GM12878 (cell line): Measurements from ENCODE around the gene NEK3. TPM values are rescaled to one million over a fixed set of nuclear protein-coding genes. Genes with fewer than 3 reads are reported as not detected.
"Not testable (repeated sequence)": the region's sequence is repeated elsewhere in the genome, so short reads cannot be mapped to it uniquely, and the experiment has no call there.

Experiments used
- ATAC-seq: fragments of 200-7000 bp; cut with Tn5 transposase; 3 replicates; pipeline ENCODE4 v1.9.1; 2020; ENCODE audit warnings: mild to moderate bottlenecking, moderate library complexity
- BruUV-seq: library from RNA; stranded (reverse); fragments of 400-500 nt; replicated peaks from 2 replicates; lab custom pipeline; 2021; lab: Mats Ljungman, UMichigan
- CTCF ChIA-PET: fragments of 300-600 bp; sonication (Branson Sonifier 250); formaldehyde crosslinking; extraction: SDS; loops from one replicate; lab custom pipeline; 2021; ENCODE audit warnings: inconsistent platforms; lab: Yijun Ruan, JAX
- POLR2A ChIA-PET: fragments of 350-600 bp; formaldehyde crosslinking; extraction: SDS; loops from one replicate; lab custom pipeline; 2021; ENCODE audit warnings: inconsistent platforms; lab: Charles Lee
- RAD21 ChIA-PET: fragments of 300-600 bp; sonication (Branson Sonifier 250); formaldehyde crosslinking; loops from one replicate; lab custom pipeline; 2023; ENCODE audit warnings: antibody characterized with exemption; ENCODE audit not compliant: unreplicated experiment; lab: Charles Lee
- SMC1A ChIA-PET: fragments of 300-600 bp; sonication (Branson Sonifier 250); formaldehyde crosslinking; loops from one replicate; lab custom pipeline; 2023; ENCODE audit not compliant: unreplicated experiment, uncharacterized antibody; lab: Charles Lee
- DNase-seq: peaks from one replicate; pipeline ENCODE4 v3.0.0-alpha.2; 2011; ENCODE audit warnings: low read depth, low spot score
- FAIRE-seq: peaks from 3 replicates; lab custom pipeline; 2011; peaks lifted over from hg19 to GRCh38; lab: Jason Lieb, UNC
- H2AFZ ChIP-seq: 2 replicates; pipeline ENCODE4 v1.6.0; 2011; ENCODE audit warnings: low read depth, low read length, control low read depth; ENCODE audit not compliant: control insufficient read depth
- H3K27ac ChIP-seq: 2 replicates; pipeline ENCODE4 v1.5.1; 2011; ENCODE audit warnings: control low read depth; ENCODE audit not compliant: control insufficient read depth, insufficient read depth
- H3K27me3 ChIP-seq, 2 experiments: replicated peaks in 1 of 2; 2 replicates each; pipeline versions ENCODE4 v1.6.0 to v1.6.1; 2011; ENCODE audit warnings: low read length in 1 of 2; ENCODE audit not compliant: control insufficient read depth in 2 of 2, insufficient read depth in 2 of 2
- H3K36me3 ChIP-seq, 2 experiments: 2 replicates each; pipeline ENCODE4 v1.5.1; 2011; ENCODE audit warnings: low read length in 1 of 2; ENCODE audit not compliant: control insufficient read depth in 2 of 2, insufficient read depth in 2 of 2
- H3K4me1 ChIP-seq: 2 replicates; pipeline ENCODE4 v1.6.1; 2011; ENCODE audit warnings: mild to moderate bottlenecking, low read length, moderate library complexity, mixed read lengths; ENCODE audit not compliant: control insufficient read depth, insufficient read depth
- H3K4me2 ChIP-seq: 2 replicates; pipeline ENCODE4 v1.6.0; 2011; ENCODE audit warnings: control low read depth; ENCODE audit not compliant: control insufficient read depth, insufficient read depth
- H3K4me3 ChIP-seq: fragments of 200-600 bp; sonication (generic); 2 replicates; pipeline ENCODE4 v1.5.1; 2016
- H3K79me2 ChIP-seq: 2 replicates; pipeline ENCODE4 v1.6.0; 2011; ENCODE audit warnings: low read length; ENCODE audit not compliant: control insufficient read depth, insufficient read depth
- H3K9ac ChIP-seq: 2 replicates; pipeline ENCODE4 v1.8.0; 2011; ENCODE audit warnings: low read length, control low read depth, mixed read lengths; ENCODE audit not compliant: control insufficient read depth, insufficient read depth
- H3K9me3 ChIP-seq: replicated peaks from 3 replicates; pipeline ENCODE4 v1.5.1; 2011; ENCODE audit warnings: mild to moderate bottlenecking, low read length; ENCODE audit not compliant: control insufficient read depth, insufficient read depth
- H4K20me1 ChIP-seq: 2 replicates; pipeline ENCODE4 v1.6.0; 2011; ENCODE audit not compliant: control insufficient read depth, insufficient read depth
- ATF2 ChIP-seq: IDR thresholded peaks from 2 replicates; pipeline ENCODE4 v1.6.1; 2012; ENCODE audit warnings: low read length, inconsistent platforms
- EZH2 ChIP-seq: IDR thresholded peaks from 2 replicates; pipeline ENCODE4 v1.6.1; 2012; ENCODE audit warnings: low read depth, mild to moderate bottlenecking, control low read depth, inconsistent platforms, low read length, borderline replicate concordance; ENCODE audit not compliant: control insufficient read depth
- IRF5 ChIP-seq: fragments of 450-650 bp; IDR thresholded peaks from 2 replicates; pipeline ENCODE4 v1.6.1; 2017; ENCODE audit warnings: borderline replicate concordance
- NFXL1 ChIP-seq: fragments of 450-650 bp; IDR thresholded peaks from 2 replicates; pipeline ENCODE4 v1.6.1; 2017; ENCODE audit warnings: antibody characterized with exemption, mild to moderate bottlenecking, borderline replicate concordance
- SMAD5 ChIP-seq: IDR thresholded peaks from 2 replicates; pipeline ENCODE4 v1.6.1; 2016; ENCODE audit warnings: antibody characterized with exemption, low read depth
- WGBS: methylation state at CpG from one replicate; pipeline ENCODE4 v1.1.6; 2016; ENCODE audit warnings: low lambda C conversion rate; ENCODE audit not compliant: insufficient replicate concordance, insufficient coverage; ENCODE audit errors: missing lambda C conversion rate; 5-methylcytosine and 5-hydroxymethylcytosine counted together
- in situ Hi-C: fragments of 300-500 bp; cut with MboI; formaldehyde crosslinking; loops from 9 replicates; pipeline ENCODE4 v1.14.3; 2018; ENCODE audit warnings: mixed read lengths
- intact Hi-C: fragments of 100-400 bp; cut with micrococcal nuclease; formaldehyde crosslinking; loops from one replicate; pipeline ENCODE4 v1.14.2; 2022; ENCODE audit not compliant: unreplicated experiment
- polyA plus RNA-seq, 11 experiments: library from polyadenylated mRNA; depleted of rRNA in 4 of 11; unstranded in 6 of 11; stranded (reverse) in 5 of 11; fragments of >200 nt; fragmentation: Nextera tagmentation in 4 of 11; fragmentation: Illumina TruSeq in 1 of 11; extraction: Ambion mirVana in 4 of 11; extraction: Trizol in 1 of 11; gene quantifications; 1 replicate in 1 of 11; 2 replicates in 10 of 11; pipeline versions ENCODE4 v1.2.1 to v1.2.3, GENCODE V29; 2011 to 2016; ENCODE audit warnings: inconsistent platforms in 2 of 11, missing spikeins in 2 of 11, low read depth in 1 of 11
- total RNA-seq, 4 experiments: library from RNA; depleted of rRNA in 3 of 4; stranded (reverse); fragments of >200 nt in 3 of 4; fragmentation: Illumina TruSeq in 1 of 4; extraction: Trizol in 1 of 4; gene quantifications; 2 replicates each; pipeline versions ENCODE4 v1.2.1 to v1.2.3, GENCODE V29; 2013 to 2021

Gene NEK3
- total and polyA plus RNA-seq, 10 of the 15 experiments (the other 5 are each of a cell fraction or from before 2014, with no cell fraction given): 2.9 to 9.3 (median 5.9) TPM

DNA sequence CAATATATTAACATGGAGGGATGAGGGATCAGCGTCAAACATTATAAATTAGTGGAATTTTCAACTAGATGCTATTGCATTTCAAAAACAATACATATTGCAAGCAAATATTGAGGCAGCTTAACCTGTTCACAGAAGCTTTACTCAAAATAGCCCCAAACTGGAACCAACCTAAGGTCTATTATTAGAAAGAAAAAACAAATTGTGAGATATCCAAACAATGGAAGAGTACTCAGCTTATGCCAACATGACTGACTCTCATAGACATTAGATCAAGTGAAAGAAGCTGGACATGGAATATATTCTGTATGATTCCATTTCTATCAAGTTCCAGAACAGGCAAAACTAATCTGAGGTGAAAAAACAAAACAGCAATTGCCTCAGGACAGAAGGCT is 27.6 kb upstream of the NEK3 start (continued):
- TF ChIP-seq IRF5 (no peak), EZH2 (no peak), SMAD5 (no peak), ATF2 (no peak), NFXL1 (no peak)
- TF ChIP-seq, all 136 proteins: peak for 0

DNA sequence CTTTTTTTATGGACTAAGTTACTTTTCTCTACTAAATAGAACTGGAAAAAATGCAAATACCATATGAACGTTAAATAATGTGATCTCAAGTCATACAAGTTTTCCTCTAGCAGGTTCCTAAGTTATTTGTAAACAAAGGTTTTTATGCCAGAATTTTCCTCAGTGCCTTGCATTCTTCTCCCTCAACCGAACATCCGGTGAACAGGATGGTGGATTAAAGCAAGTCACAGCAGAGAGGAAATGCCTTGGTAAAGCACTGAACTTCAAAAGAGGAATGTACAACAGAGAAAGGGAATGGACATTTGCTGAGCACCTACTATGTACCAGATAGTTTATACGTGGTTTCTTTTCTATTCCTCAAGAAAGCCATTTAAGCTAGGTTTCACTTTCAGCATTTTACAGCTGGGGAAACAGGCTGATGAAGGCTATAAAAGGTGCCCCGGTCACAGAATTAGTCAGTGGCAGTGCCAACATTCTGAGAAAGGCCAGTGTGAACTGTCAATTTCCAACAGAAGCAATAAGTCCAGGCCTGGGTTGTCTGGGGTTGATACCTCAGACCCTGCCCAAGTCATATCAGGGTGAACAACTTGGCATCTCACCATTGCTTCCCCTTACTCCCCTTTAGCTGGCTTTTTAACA is 22.0 kb upstream of the NEK3 start:
- POLR2A ChIA-PET, DNase-seq, H4K20me1 ChIP-seq, SMC1A ChIA-PET, H3K27me3 ChIP-seq, H3K36me3 ChIP-seq, H3K4me1 ChIP-seq, H3K27ac ChIP-seq, BruUV-seq, H3K4me3 ChIP-seq, RAD21 ChIA-PET, H3K9ac ChIP-seq, intact Hi-C loops, H3K9me3 ChIP-seq, in situ Hi-C loops, H3K79me2 ChIP-seq: not testable (repeated sequence)
- Histone ChIP-seq H2AFZ (peak overlapping the region; percentile 7; the same call in 1 of the 2 replicates), H3K4me2 (0 out of 2 replicates have a peak overlapping the region, but pooled peaks have one; percentile 9)
- WGBS: 44% methylated on average over 5 of the region's 5 CpGs
- ATAC-seq (peak; percentile 63), FAIRE-seq (peak; percentile 76)
- CTCF ChIA-PET: interaction anchor here (1.1 kb wide), 1 partner anchor 168 kb away, joined by 4 read pairs; no protein-coding TSS in a partner anchor
